HL-60/S4 (cell line): Measurements from ENCODE around the gene ADGRG6.

Source experiments
- in situ Hi-C: fragments of 300-500 bp; cut with MboI; formaldehyde crosslinking; loops from 2 replicates; pipeline ENCODE4 v1.14.3; 2022; ENCODE audit warnings: low sequenced_read_pairs

The ADGRG6 gene

GRCh38 chr6:142290851-142291250 is 11.0 kb upstream of the ADGRG6 start:
- in situ Hi-C loops, result no loop called here

GRCh38 chr6:142291512-142291911 is 10.3 kb upstream of the ADGRG6 start:
- in situ Hi-C loops, result no loop called here

GRCh38 chr6:142292166-142292924 is 9.5 kb upstream of the ADGRG6 start:
- in situ Hi-C loops, result no loop called here

- in situ Hi-C loops, result no loop called here
Observed at GRCh38 chr6:142293121-142293520, 8.7 kb upstream of the ADGRG6 start.

GRCh38 chr6:142294679-142295078 is 7.1 kb upstream of the ADGRG6 start:
- in situ Hi-C loops, result no loop called here

- in situ Hi-C loops, result no loop called here
Observed at GRCh38 chr6:142296975-142297604, 4.7 kb upstream of the ADGRG6 start.

GRCh38 chr6:142297605-142297995 is 4.2 kb upstream of the ADGRG6 start:
- in situ Hi-C loops, result no loop called here

- in situ Hi-C loops, result no loop called here
Observed at GRCh38 chr6:142297996-142298753, 3.6 kb upstream of the ADGRG6 start.

GRCh38 chr6:142300302-142300701 is 1.5 kb upstream of the ADGRG6 start:
- in situ Hi-C loops, result no loop called here

GRCh38 chr6:142300758-142301650 is 803 bp upstream of the ADGRG6 start:
- in situ Hi-C loops, result no loop called here

GRCh38 chr6:142302421-142303175 is 791 bp downstream of the ADGRG6 start:
- in situ Hi-C loops, result no loop called here

GRCh38 chr6:142303176-142303533 is 1.3 kb downstream of the ADGRG6 start:
- in situ Hi-C loops, result no loop called here

GRCh38 chr6:142304241-142304640 is 2.4 kb downstream of the ADGRG6 start:
- in situ Hi-C loops, result no loop called here

- in situ Hi-C loops, result no loop called here
Observed at GRCh38 chr6:142306736-142307135, 4.9 kb downstream of the ADGRG6 start.

GRCh38 chr6:142307963-142308748 is 6.3 kb downstream of the ADGRG6 start:
- in situ Hi-C loops, result no loop called here

- in situ Hi-C loops, result no loop called here
Observed at GRCh38 chr6:142309426-142309825, 7.6 kb downstream of the ADGRG6 start.

- in situ Hi-C loops, result no loop called here
Observed at GRCh38 chr6:142313284-142313683, 11.5 kb downstream of the ADGRG6 start.

GRCh38 chr6:142316791-142317368 is 15.1 kb downstream of the ADGRG6 start:
- in situ Hi-C loops, result no loop called here

GRCh38 chr6:142318714-142319113 is 16.9 kb downstream of the ADGRG6 start:
- in situ Hi-C loops, result no loop called here
